ENCODE data around the gene TMEM8B.

The TMEM8B gene, protein sequence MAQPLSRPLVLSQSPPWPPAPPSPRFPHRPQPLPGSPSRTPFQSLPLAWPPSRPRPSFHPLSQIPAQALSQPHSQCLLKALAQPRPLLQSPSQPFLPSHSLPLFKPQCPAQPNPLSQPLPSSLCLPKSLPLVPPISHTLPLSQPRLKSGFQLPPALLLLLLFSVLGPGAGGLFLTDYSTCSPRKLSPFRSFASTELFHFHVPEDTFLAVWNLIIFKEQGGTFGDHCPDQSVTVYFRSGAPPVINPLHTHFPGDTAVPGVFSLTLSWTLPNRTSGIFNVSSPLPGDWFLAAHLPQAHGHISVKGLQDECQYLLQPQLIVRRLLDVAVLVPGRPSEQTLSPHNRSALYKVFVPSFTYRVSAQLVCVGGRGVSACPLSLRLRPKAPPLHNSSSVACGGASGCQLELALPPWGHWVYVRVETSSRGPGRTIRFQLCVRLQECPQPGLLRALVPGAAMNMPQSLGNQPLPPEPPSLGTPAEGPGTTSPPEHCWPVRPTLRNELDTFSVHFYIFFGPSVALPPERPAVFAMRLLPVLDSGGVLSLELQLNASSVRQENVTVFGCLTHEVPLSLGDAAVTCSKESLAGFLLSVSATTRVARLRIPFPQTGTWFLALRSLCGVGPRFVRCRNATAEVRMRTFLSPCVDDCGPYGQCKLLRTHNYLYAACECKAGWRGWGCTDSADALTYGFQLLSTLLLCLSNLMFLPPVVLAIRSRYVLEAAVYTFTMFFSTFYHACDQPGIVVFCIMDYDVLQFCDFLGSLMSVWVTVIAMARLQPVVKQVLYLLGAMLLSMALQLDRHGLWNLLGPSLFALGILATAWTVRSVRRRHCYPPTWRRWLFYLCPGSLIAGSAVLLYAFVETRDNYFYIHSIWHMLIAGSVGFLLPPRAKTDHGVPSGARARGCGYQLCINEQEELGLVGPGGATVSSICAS

DNA sequence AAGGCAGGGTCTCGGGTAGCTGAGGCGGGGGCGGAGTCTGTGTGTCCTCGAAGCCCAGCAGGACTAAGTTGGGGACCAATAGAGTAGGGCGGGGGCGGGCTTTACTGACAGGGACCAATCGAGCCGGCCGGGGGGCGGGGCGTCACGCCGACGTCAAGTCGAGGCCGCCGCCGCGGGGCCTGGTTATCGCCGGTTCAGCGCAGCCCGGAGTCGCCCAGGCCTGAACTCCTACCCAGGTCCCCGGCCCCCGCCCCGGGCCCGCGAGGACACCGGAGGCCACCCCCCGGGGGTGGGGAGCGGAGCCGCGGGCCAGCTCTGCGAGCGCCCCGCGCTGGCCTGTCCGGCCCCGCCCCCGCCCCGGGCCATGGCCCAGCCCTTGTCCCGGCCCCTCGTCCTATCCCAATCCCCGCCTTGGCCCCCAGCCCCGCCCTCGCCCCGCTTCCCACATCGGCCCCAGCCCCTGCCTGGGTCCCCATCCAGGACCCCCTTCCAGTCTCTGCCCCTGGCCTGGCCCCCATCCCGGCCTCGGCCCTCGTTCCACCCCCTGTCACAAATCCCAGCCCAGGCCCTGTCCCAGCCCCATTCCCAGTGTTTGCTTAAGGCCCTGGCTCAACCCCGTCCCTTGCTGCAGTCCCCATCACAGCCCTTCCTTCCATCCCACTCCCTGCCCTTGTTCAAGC is at the start of gene TMEM8B:
TMEM8B (plus strand) TSS at position 145 of the 680 bp plus-strand sequence; CDS start at position 365, 220 bp downstream.
- peak; percentile 91 to 99 (median 96) for DNase-seq
- intact Hi-C loops (cut with DNase I) = loop anchor here (5.0 kb wide), 2 partner anchors 37 to 97 kb away; partner anchors contain the start of genes CREB3, NPR2 and TLN1

DNA sequence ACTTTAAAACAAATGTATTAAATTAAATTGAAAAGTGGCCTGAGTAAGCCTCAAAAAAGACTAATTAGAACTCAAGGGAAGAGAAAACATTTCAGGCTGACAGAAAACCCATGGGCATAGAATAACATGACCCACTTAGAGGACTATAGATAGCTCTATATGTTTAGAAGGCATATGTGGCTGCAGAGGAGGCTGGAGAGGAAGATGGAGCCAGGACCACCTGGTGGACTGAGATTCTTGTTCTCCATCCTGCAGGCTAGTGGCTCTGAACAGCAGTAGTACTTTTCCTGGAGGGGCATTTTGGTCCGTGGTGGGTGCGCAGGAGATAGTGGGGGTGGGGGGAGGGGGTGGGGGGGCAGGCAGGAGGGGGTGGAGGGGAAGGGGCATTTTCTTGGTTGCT is 48.0 kb upstream of the TMEM8B start:
- intact Hi-C loops (cut with DNase I) = no loop called here
- DNase-seq = peak in 1 of 10 donors; percentile 73

- intact Hi-C loops (cut with DNase I) = no loop called here
- no peak for DNase-seq
These were observed 45.6 kb upstream of the TMEM8B start for GRCh38 chr9:35783418-35783817.

DNA sequence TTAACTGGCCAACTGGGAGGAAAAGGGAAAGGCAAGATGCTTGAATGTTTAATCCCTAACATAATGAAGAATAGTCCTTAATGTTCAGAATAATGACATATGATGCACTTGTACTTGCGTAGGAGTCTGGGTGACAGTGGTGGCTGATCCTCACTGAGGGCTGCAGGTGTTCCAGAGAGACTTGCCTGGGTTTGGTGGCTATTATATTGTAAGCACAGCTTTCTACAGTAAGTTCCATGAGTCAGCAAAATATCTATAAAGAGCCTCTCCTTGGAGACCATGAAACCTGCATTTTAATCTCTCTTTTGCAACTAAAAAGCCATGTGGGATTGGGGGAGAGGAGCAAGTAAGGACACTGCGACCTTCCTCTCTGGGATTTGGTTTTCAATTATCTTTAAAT is 39.5 kb upstream of the TMEM8B start:
- no peak for DNase-seq
- intact Hi-C loops (cut with DNase I) = no loop called here

DNA sequence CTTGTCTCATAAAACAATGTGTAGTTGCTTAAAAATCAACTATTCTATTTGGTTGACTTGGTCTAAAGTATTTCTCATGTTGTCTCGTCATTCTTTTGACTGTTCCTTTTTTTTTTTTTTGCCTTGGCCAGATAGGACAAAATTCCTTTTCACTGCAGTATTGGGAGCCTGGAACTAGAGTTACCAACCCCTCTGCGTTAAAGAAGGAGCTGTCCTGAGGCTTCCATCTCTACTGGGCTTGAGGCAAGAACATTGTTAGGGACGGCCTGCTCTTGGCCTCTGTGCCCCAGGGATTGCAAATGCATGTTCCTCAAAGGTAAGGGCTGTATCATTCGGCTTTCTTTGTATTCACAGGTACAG is 39.0 kb upstream of the TMEM8B start:
- intact Hi-C loops (cut with DNase I) = loop anchor here (2.0 to 5.0 kb wide), 2 partner anchors 37 to 93 kb away; partner anchors contain the start of genes FAM221B and TMEM8B
- no peak for DNase-seq

DNA sequence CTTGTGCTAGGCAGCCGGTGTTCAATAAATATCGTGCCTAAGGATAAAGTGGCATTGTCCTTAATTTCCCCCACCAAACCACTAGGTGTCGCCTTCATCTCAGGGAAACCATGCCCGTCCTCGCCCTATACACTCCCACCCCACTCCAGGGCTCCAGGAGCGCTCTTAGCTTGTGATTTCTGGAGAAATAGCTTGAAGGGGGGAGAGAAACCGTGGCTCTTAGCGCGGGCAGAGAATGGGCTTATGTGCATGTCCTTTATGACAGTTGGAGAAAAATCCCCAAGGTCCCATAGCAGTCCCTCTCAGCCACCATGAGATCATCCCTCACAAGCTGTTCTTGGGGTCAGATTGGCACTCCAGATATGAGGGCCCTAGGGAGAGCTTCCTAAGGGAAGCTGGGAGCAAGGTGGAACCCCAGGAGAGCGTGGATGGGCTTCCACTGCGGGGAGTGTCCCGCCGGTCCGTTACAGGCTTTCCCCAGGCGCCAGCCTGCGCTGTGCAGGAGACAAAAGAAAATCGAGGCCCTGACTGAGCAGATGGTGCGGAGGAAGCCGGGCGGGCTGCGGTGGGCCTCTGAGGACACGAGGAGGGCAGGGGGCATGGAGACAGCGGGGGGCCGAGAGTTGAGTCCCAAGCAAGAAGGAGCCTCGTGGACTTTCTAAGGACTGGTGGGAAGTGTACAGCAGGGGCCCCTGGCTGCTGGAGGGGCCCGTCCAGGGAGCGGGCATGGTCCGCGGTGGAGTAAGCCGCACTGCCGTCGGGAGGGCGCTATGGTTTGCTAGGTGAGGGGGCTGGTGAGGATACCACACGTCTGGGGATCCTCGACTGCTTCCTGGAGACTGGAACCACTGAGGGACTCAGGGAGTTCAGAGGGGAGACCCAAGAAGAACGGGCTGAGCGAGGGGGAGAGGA is 38.4 kb upstream of the TMEM8B start:
- DNase-seq = peak in 7 of 10 donors; percentile 52 to 93 (median 72)
- intact Hi-C loops (cut with DNase I) = loop anchor here (2.0 to 5.0 kb wide), 2 partner anchors 37 to 92 kb away; partner anchors contain the start of genes FAM221B and TMEM8B

- intact Hi-C loops (cut with DNase I) = loop anchor here (2.0 to 5.0 kb wide), 2 partner anchors 36 to 91 kb away; partner anchors contain the start of genes FAM221B and TMEM8B
- peak in 3 of 10 donors; percentile 19 to 91 (median 27) for DNase-seq
These were observed 37.6 kb upstream of the TMEM8B start, which contains the start of gene NPR2 for GRCh38 chr9:35791297-35791921. Gene NPR2 (plus strand): TSS chr9:35791591. CDS start chr9:35792409, 818 bp downstream.

- intact Hi-C loops (cut with DNase I) = loop anchor here (5.0 kb wide), 1 partner anchor 35 kb away; the partner anchor contains the start of genes FAM221B and TMEM8B
- peak in 1 of 10 donors; percentile 87 for DNase-seq
These were observed 36.8 kb upstream of the TMEM8B start for GRCh38 chr9:35792024-35792813.

GRCh38 chr9:35792826-35793225 is 36.2 kb upstream of the TMEM8B start:
- intact Hi-C loops (cut with DNase I) = loop anchor here (5.0 kb wide), 1 partner anchor 34 kb away; the partner anchor contains the start of genes FAM221B and TMEM8B
- DNase-seq = no peak

GRCh38 chr9:35793461-35793860 is 35.6 kb upstream of the TMEM8B start:
- intact Hi-C loops (cut with DNase I) = loop anchor here (5.0 kb wide), 1 partner anchor 34 kb away; the partner anchor contains the start of genes FAM221B and TMEM8B

DNA sequence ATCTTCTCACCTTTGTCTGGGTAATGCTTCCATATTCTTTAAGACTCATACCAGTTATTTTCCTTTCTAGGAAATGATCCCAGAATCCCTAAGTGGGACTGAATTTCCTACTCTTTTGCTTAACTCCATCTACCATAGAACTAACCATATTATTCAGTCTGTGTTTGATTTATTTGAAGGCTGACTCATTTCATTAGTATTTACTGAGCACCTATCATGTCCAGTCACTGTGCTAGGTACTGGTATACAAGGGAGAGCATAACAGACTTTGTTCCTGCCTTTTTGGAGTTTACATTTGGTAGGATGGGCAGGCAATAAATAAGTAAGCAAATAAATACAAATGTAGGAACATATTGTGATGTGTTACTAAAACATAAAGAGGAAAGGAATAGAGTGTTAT is 33.3 kb upstream of the TMEM8B start:
- intact Hi-C loops (cut with DNase I) = no loop called here
- no peak for DNase-seq

More at GRCh38 chr9:35793461-35793860, 35.6 kb upstream of the TMEM8B start:
- no peak for DNase-seq

GRCh38 chr9:35797311-35798109 is 31.5 kb upstream of the TMEM8B start:
- peak in 1 of 10 donors; percentile 22 for DNase-seq
- intact Hi-C loops (cut with DNase I) = no loop called here

GRCh38 chr9:35798658-35799374 is 30.2 kb upstream of the TMEM8B start:
- DNase-seq = peak in 1 of 10 donors; percentile 43
- intact Hi-C loops (cut with DNase I) = no loop called here

DNA sequence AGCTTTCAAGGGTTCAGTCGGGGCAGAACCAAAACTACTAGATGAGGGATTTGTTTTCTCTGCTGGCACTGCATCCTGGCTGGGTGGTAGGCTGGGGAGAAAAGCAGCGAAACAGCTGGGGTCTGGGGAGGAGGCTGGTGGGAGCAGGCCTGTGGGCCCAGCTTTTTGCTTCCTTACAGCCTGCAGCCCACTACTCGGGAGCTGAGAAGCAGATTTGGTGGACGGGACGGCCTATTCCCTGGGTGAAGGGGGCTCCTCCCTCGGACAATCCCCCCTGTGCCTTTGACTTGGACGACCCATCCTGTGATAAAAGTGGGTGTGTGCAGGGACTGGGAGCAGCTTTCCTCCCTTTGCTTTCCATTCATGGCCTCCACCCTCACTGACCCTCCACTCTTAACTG is 28.5 kb upstream of the TMEM8B start:
- DNase-seq = peak in 1 of 10 donors; percentile 33
- intact Hi-C loops (cut with DNase I) = no loop called here

GRCh38 chr9:35801328-35802128 is 27.5 kb upstream of the TMEM8B start:
- intact Hi-C loops (cut with DNase I) = no loop called here
- DNase-seq = peak in 1 of 10 donors; percentile 49
